ENCODE measurements around the gene TPM4. TPM values are rescaled to one million over a fixed set of nuclear protein-coding genes. Genes with fewer than 3 reads are reported as not detected.

Gene TPM4
- total and polyA plus RNA-seq, 2 of the 13 experiments (the other 11 are each of a cell fraction or from before 2014, with no cell fraction given), result 180 to 188 TPM

DNA sequence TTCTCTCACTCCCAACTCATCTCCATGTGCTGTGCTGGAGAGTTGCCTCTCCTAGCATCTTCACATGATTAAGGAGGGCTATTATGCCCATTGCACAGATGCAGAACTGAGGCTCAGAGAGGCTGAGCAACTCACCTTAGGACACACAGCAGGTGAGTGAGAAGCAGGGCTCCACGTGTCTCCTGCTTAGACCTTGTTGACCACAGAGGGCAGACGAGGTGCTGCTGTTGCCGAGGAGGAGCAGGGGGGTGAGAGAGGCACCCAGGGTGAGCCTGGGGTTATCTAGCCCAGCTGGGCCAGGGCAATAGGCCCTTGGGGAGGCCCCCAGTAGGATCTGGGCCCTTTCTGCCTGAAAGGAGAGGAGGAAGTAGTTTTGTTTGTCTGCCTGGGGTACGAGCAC is 64.7 kb downstream of the TPM4 start (continued):
- TF ChIP-seq ZNF275 (CRISPR knock-in tag; IDR thresholded peaks at IDR 0.05; ENCODE audit: borderline replicate concordance) (no peak), ZNF747 (CRISPR knock-in tag; IDR thresholded peaks at IDR 0.05; ENCODE audit: borderline replicate concordance) (no peak), ZNF33A (CRISPR knock-in tag; IDR thresholded peaks at IDR 0.05; ENCODE audit: borderline replicate concordance) (no peak), ZNF770 (CRISPR knock-in tag; IDR thresholded peaks at IDR 0.05) (peak; percentile 31; the same call in 1 of the 2 replicates), ZNF101 (CRISPR knock-in tag; IDR thresholded peaks at IDR 0.05; ENCODE audit: borderline replicate concordance, low read depth) (no peak), HNF1B (CRISPR knock-in tag; IDR thresholded peaks at IDR 0.05) (no peak), ZNF451 (CRISPR knock-in tag; IDR thresholded peaks at IDR 0.05) (no peak), NR2F1 (CRISPR knock-in tag; IDR thresholded peaks at IDR 0.05) (0 out of 4 replicates have a peak, but pooled peaks of 1 of the 2 experiments have one; percentile 21), ZNF296 (CRISPR knock-in tag; conservative IDR thresholded peaks at IDR 0.05) (no peak), BORCS8-MEF2B (CRISPR knock-in tag; IDR thresholded peaks at IDR 0.05) (no peak), NR0B2 (CRISPR knock-in tag; IDR thresholded peaks at IDR 0.05) (no peak)
- TF ChIP-seq, protein P1, sequence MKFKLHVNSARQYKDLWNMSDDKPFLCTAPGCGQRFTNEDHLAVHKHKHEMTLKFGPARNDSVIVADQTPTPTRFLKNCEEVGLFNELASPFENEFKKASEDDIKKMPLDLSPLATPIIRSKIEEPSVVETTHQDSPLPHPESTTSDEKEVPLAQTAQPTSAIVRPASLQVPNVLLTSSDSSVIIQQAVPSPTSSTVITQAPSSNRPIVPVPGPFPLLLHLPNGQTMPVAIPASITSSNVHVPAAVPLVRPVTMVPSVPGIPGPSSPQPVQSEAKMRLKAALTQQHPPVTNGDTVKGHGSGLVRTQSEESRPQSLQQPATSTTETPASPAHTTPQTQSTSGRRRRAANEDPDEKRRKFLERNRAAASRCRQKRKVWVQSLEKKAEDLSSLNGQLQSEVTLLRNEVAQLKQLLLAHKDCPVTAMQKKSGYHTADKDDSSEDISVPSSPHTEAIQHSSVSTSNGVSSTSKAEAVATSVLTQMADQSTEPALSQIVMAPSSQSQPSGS (CRISPR knock-in tag; IDR thresholded peaks at IDR 0.05), result no peak
- TF ChIP-seq, protein P2, sequence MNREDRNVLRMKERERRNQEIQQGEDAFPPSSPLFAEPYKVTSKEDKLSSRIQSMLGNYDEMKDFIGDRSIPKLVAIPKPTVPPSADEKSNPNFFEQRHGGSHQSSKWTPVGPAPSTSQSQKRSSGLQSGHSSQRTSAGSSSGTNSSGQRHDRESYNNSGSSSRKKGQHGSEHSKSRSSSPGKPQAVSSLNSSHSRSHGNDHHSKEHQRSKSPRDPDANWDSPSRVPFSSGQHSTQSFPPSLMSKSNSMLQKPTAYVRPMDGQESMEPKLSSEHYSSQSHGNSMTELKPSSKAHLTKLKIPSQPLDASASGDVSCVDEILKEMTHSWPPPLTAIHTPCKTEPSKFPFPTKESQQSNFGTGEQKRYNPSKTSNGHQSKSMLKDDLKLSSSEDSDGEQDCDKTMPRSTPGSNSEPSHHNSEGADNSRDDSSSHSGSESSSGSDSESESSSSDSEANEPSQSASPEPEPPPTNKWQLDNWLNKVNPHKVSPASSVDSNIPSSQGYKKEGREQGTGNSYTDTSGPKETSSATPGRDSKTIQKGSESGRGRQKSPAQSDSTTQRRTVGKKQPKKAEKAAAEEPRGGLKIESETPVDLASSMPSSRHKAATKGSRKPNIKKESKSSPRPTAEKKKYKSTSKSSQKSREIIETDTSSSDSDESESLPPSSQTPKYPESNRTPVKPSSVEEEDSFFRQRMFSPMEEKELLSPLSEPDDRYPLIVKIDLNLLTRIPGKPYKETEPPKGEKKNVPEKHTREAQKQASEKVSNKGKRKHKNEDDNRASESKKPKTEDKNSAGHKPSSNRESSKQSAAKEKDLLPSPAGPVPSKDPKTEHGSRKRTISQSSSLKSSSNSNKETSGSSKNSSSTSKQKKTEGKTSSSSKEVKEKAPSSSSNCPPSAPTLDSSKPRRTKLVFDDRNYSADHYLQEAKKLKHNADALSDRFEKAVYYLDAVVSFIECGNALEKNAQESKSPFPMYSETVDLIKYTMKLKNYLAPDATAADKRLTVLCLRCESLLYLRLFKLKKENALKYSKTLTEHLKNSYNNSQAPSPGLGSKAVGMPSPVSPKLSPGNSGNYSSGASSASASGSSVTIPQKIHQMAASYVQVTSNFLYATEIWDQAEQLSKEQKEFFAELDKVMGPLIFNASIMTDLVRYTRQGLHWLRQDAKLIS (CRISPR knock-in tag; IDR thresholded peaks at IDR 0.05), result no peak

Measured in HepG2 (cell line).